GM23248 (cell line): Measurements from ENCODE around the gene MED6. TPM values are rescaled to one million over a fixed set of nuclear protein-coding genes. Genes with fewer than 3 reads are reported as not detected.
A peak's percentile ranks its signal among the peaks of the same experiment; 100 is the strongest.

Experiments used
- DNase-seq: peaks from one replicate; pipeline ENCODE4 v3.0.0-alpha.2; 2015
- H2AFZ ChIP-seq: fragments of 200-600 bp; sonication (generic); 2 replicates; pipeline ENCODE4 v1.6.1; 2016; ENCODE audit warnings: antibody characterized with exemption
- H3F3A ChIP-seq: fragments of 200-600 bp; sonication (generic); 2 replicates; pipeline ENCODE4 v1.6.1; 2016; ENCODE audit warnings: mild to moderate bottlenecking, antibody characterized with exemption, mixed run types; ENCODE audit not compliant: insufficient read depth
- H3K27ac ChIP-seq: fragments of 200-600 bp; sonication (generic); 2 replicates; pipeline ENCODE4 v1.5.1; 2016; ENCODE audit warnings: mild to moderate bottlenecking
- H3K27me3 ChIP-seq: fragments of 200-600 bp; sonication (generic); replicated peaks from 2 replicates; pipeline ENCODE4 v1.6.1; 2016; ENCODE audit warnings: mild to moderate bottlenecking; ENCODE audit not compliant: insufficient read depth
- H3K36me3 ChIP-seq: fragments of 200-600 bp; sonication (generic); 2 replicates; pipeline ENCODE4 v1.6.1; 2016; ENCODE audit warnings: low read depth, mild to moderate bottlenecking
- H3K4me1 ChIP-seq: fragments of 200-600 bp; sonication (generic); 2 replicates; pipeline ENCODE4 v1.6.1; 2016; ENCODE audit warnings: mild to moderate bottlenecking; ENCODE audit not compliant: insufficient read depth
- H3K4me2 ChIP-seq: fragments of 200-600 bp; sonication (generic); one replicate; pipeline ENCODE4 v1.6.1; 2016; ENCODE audit warnings: mild to moderate bottlenecking; ENCODE audit not compliant: unreplicated experiment
- H3K4me3 ChIP-seq: fragments of 200-600 bp; sonication (generic); 2 replicates; pipeline ENCODE4 v1.5.1; 2016; ENCODE audit warnings: mild to moderate bottlenecking
- H3K79me2 ChIP-seq: fragments of 200-600 bp; sonication (generic); 2 replicates; pipeline ENCODE4 v1.6.1; 2016; ENCODE audit warnings: mild to moderate bottlenecking; ENCODE audit not compliant: insufficient read depth
- H3K9ac ChIP-seq: fragments of 200-600 bp; sonication (generic); 2 replicates; pipeline ENCODE4 v1.6.1; 2016; ENCODE audit warnings: mild to moderate bottlenecking
- H3K9me2 ChIP-seq: fragments of 200-600 bp; sonication (generic); 2 replicates; pipeline ENCODE4 v1.6.1; 2016; ENCODE audit warnings: mixed run types, mild to moderate bottlenecking, moderate library complexity; ENCODE audit not compliant: insufficient read depth
- H3K9me3 ChIP-seq: fragments of 200-600 bp; sonication (generic); one replicate; pipeline ENCODE4 v1.6.1; 2017; ENCODE audit warnings: low read depth
- H4K20me1 ChIP-seq: fragments of 200-600 bp; sonication (generic); 2 replicates; pipeline ENCODE4 v1.6.0; 2016; ENCODE audit not compliant: insufficient read depth
- EZH2 ChIP-seq: fragments of 200-600 bp; sonication (generic); IDR thresholded peaks from 2 replicates; pipeline ENCODE4 v1.6.1; 2018; ENCODE audit warnings: antibody characterized with exemption, mild to moderate bottlenecking; ENCODE audit not compliant: insufficient read depth, poor library complexity, severe bottlenecking
- EZH2phosphoT487 ChIP-seq: fragments of 200-600 bp; sonication (generic); IDR thresholded peaks from 2 replicates; pipeline ENCODE4 v1.6.1; 2018; ENCODE audit warnings: antibody characterized with exemption, moderate library complexity, mild to moderate bottlenecking, low read depth; ENCODE audit not compliant: insufficient read depth
- WGBS, 2 experiments: methylation state at CpG; one replicate each; pipeline ENCODE4 v1.1.6; 2015 to 2017; ENCODE audit warnings: low lambda C conversion rate in 2 of 2, low coverage in 1 of 2; ENCODE audit errors: missing lambda C conversion rate in 2 of 2; 5-methylcytosine and 5-hydroxymethylcytosine counted together
- in situ Hi-C: fragments of 300-500 bp; cut with MboI; formaldehyde crosslinking; loops from 2 replicates; pipeline ENCODE4 v1.15.0; 2020
- polyA plus RNA-seq: library from polyadenylated mRNA; unstranded; fragments of >200 nt; fragmentation: Nextera tagmentation; extraction: Ambion mirVana; gene quantifications from 2 replicates; pipeline ENCODE4 v1.2.1, GENCODE V29; 2016
- total RNA-seq: library from RNA; depleted of rRNA; stranded (reverse); fragments of >200 nt; shearing (Covaris generic); gene quantifications from 2 replicates; pipeline ENCODE4 v1.2.3, GENCODE V29; 2014

Gene MED6
- total and polyA plus RNA-seq, 2 experiments from 2014 or later, result 20.5 to 31.6 TPM

- 65 to 67% methylated on average over 3 of the region's 3 CpGs for WGBS, 2 experiments
- peak; percentile 24 for DNase-seq
- in situ Hi-C loops, result loop anchor here (25.0 kb wide), 1 partner anchor 346 kb away; no protein-coding TSS in a partner anchor
Observed at GRCh38 chr14:70616646-70617045, 16.2 kb upstream of the MED6 start.

DNA sequence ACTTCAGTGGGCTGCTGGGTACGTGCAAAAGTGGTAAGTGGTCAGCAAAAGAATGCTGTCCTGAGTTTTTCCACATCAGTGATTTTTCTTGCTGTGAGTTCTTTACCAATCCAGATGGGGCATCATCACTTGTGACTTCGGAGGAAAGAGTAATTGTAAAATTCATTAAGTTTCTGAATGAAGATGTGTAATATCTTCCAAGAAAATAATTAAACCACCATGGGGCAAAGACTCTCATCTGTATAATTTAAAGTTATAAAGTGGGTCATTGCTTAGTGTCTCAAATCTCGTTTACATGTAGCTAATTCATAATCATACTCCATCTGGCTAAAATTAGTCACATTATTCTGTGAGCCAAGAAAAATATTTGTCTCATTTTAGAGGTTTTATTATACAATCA lies 10.8 kb upstream of the MED6 start:
- H2AFZ ChIP-seq, result no peak overlapping the region
- H3K9ac ChIP-seq, result no peak overlapping the region
- peaks cover 8% of the 10 kb centered on the region; the same call in 1 of the 2 replicates for H3K27me3 ChIP-seq
- H3F3A ChIP-seq, result no peaks in the 10 kb centered on the region
- no peaks in the 10 kb centered on the region for H3K9me3 ChIP-seq
- TF ChIP-seq EZH2 (no peak), EZH2phosphoT487 (no peak)
- H3K4me2 ChIP-seq, result no peak overlapping the region
- in situ Hi-C loops, result loop anchor here (25.0 kb wide), 1 partner anchor 351 kb away; no protein-coding TSS in a partner anchor
- H3K36me3 ChIP-seq, result no peaks in the 10 kb centered on the region
- no peak for DNase-seq
- H3K27ac ChIP-seq, result no peak overlapping the region
- no peaks in the 10 kb centered on the region for H3K4me1 ChIP-seq
- WGBS, 2 experiments, result 5 to 10% methylated on average over 3 of the region's 3 CpGs
- no peak overlapping the region for H3K4me3 ChIP-seq
- H3K9me2 ChIP-seq, result no peaks in the 10 kb centered on the region
- no peaks in the 10 kb centered on the region for H4K20me1 ChIP-seq
- no peaks in the 10 kb centered on the region for H3K79me2 ChIP-seq

More at GRCh38 chr14:70616646-70617045, 16.2 kb upstream of the MED6 start:
- Histone ChIP-seq H3K36me3 (no peaks in the 10 kb centered on the region), H3K4me2 (no peak overlapping the region), H3K27me3 (peaks cover 14% of the 10 kb centered on the region), H3K9me3 (no peaks in the 10 kb centered on the region), H2AFZ (no peak overlapping the region), H3K4me1 (no peaks in the 10 kb centered on the region), H3K9ac (no peak overlapping the region), H3K4me3 (no peak overlapping the region), H3K79me2 (no peaks in the 10 kb centered on the region), H3K9me2 (no peaks in the 10 kb centered on the region), H3K27ac (no peak overlapping the region), H3F3A (no peaks in the 10 kb centered on the region), H4K20me1 (no peaks in the 10 kb centered on the region)
- TF ChIP-seq EZH2, result no peak
- no peak for TF ChIP-seq EZH2phosphoT487

DNA sequence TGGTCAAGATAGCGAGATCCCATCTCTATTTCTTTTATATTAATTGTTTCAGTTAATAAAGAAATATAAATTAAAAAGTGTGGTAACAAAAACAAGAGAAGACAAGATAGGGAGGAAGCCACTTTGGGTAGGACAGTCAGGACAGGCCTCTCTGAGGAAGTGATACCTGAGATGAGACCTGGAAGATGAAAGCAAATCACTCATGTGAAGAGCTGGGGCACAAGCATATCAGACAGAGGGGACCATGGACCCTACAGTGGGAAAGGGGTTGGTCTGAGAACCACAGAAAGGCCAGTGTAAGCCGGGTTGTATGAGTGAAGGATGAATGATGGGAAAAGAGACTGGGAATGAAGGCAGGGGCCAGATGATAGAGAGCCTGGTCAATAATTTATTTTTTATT lies 1.8 kb upstream of the MED6 start:
- H3K79me2 ChIP-seq, result peaks cover 32% of the 10 kb centered on the region

DNA sequence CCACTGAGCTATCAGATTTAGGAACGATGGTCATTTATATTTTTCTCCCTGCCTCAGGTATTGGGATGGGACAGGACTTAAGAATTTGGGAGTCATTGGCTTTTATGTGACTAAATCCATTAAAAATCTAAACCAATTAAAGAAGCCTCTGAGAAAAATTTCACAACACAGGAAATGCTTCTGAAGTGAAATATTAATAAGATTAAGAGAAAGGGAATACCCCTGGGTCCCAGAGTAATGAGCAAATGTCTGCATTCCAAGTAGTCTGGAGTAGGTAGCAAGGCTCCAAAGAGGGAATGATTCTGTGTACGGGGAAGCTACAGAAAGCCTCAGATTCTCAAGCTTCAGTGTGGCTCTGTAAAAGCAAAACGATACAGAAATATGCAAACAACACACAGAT lies 707 bp upstream of the MED6 start:
- Histone ChIP-seq H3K4me2 (peak overlapping the region; percentile 91), H3F3A (peaks cover 10% of the 10 kb centered on the region), H3K9ac (peak overlapping the region; percentile 73), H4K20me1 (no peaks in the 10 kb centered on the region), H3K9me2 (no peaks in the 10 kb centered on the region), H3K27ac (peak overlapping the region; percentile 72), H3K4me1 (peaks cover 15% of the 10 kb centered on the region; the same call in 1 of the 2 replicates), H3K79me2 (peaks cover 43% of the 10 kb centered on the region), H2AFZ (peak overlapping the region; percentile 97), H3K4me3 (peak overlapping the region; percentile 79), H3K36me3 (no peaks in the 10 kb centered on the region; the same call in 1 of the 2 replicates), H3K9me3 (no peaks in the 10 kb centered on the region), H3K27me3 (no peaks in the 10 kb centered on the region)
- in situ Hi-C loops, result loop anchor here (25.0 kb wide), 1 partner anchor 361 kb away; no protein-coding TSS in a partner anchor
- 5 to 6% methylated on average over 3 of the region's 3 CpGs for WGBS, 2 experiments
- DNase-seq, result peak; percentile 66
- no peak for TF ChIP-seq EZH2
- no peak for TF ChIP-seq EZH2phosphoT487

More for the DNA sequence above, 1.8 kb upstream of the MED6 start:
- Histone ChIP-seq H4K20me1 (no peaks in the 10 kb centered on the region), H3K36me3 (no peaks in the 10 kb centered on the region), H3F3A (peaks cover 10% of the 10 kb centered on the region), H3K4me3 (no peak overlapping the region), H3K27me3 (no peaks in the 10 kb centered on the region), H2AFZ (no peak overlapping the region), H3K4me1 (peaks cover 15% of the 10 kb centered on the region; the same call in 1 of the 2 replicates), H3K9me3 (no peaks in the 10 kb centered on the region), H3K9me2 (no peaks in the 10 kb centered on the region), H3K4me2 (no peak overlapping the region), H3K27ac (no peak overlapping the region), H3K9ac (no peak overlapping the region)
- no peak for DNase-seq
- WGBS, 2 experiments, result 91 to 94% methylated on average over 2 of the region's 2 CpGs
- in situ Hi-C loops, result loop anchor here (25.0 kb wide), 1 partner anchor 360 kb away; no protein-coding TSS in a partner anchor
- TF ChIP-seq EZH2phosphoT487 (no peak), EZH2 (no peak)
